ENCODE measurements around the gene LAIR2. TPM values are rescaled to one million over a fixed set of nuclear protein-coding genes. Genes with fewer than 3 reads are reported as not detected.
"Not testable (repeated sequence)": the region's sequence is repeated elsewhere in the genome, so short reads cannot be mapped to it uniquely, and the experiment has no call there.

The LAIR2 gene
- total and polyA plus RNA-seq, 7 experiments from 2014 or later, result 0.85 to 12.8 (median 2.8) TPM; not detected in 1

GRCh38 chr19:54497747-54498450 is 4.7 kb upstream of the LAIR2 start:
- H3K27ac ChIP-seq (ENCODE audit: low read depth, low read length); H3K9me3 Mint-ChIP-seq; H3K9me3 ChIP-seq (ENCODE audit: control insufficient read depth in 2 of 3, low read length in 3 of 3); H3K4me3 ChIP-seq (ENCODE audit: low read length); H3K36me3 ChIP-seq (ENCODE audit: control insufficient read depth in 2 of 3, insufficient read depth in 3 of 3, low read length in 3 of 3); H3K4me1 ChIP-seq (ENCODE audit: control insufficient read depth in 2 of 2, insufficient read depth in 2 of 2, low read length in 2 of 2); H3K27me3 ChIP-seq (ENCODE audit: control insufficient read depth in 2 of 2, insufficient read depth in 2 of 2, low read length in 2 of 2); H3K36me3 Mint-ChIP-seq; intact Hi-C loops (cut with micrococcal nuclease); CTCF ChIA-PET: not testable (repeated sequence)
- peaks cover 6 to 42% (median 24%) of the 10 kb centered on the region in 5 donors for H3K27me3 Mint-ChIP-seq
- peaks cover 14 to 31% (median 23%) of the 10 kb centered on the region in 7 donors for H3K4me1 Mint-ChIP-seq
- H3K4me3 Mint-ChIP-seq, result peak overlapping the region; percentile 37 to 79 (median 58)
- POLR2A ChIA-PET, result interaction anchor here (1.0 kb wide), 1 partner anchor 49 kb away, joined by 3 read pairs; the partner anchor contains the start of gene LENG8
- peak in 4 of 9 donors; percentile 11 to 28 (median 20) for DNase-seq
- peak; percentile 73 for ATAC-seq
- H3K27ac Mint-ChIP-seq, result peak overlapping the region in 1 of 9 donors; percentile 65

- peak overlapping the region in 7 of 10 donors; percentile 10 to 64 (median 45) for H3K4me3 Mint-ChIP-seq
- H3K4me3 ChIP-seq (ENCODE audit: low read length); H3K4me1 ChIP-seq (ENCODE audit: control insufficient read depth in 2 of 2, insufficient read depth in 2 of 2, low read length in 2 of 2); DNase-seq; H3K27ac ChIP-seq (ENCODE audit: low read depth, low read length); POLR2A ChIA-PET; intact Hi-C loops (cut with micrococcal nuclease); H3K9me3 Mint-ChIP-seq; H3K27ac Mint-ChIP-seq; H3K36me3 Mint-ChIP-seq; H3K27me3 ChIP-seq (ENCODE audit: control insufficient read depth in 2 of 2, insufficient read depth in 2 of 2, low read length in 2 of 2); CTCF ChIA-PET; H3K9me3 ChIP-seq (ENCODE audit: control insufficient read depth in 2 of 3, low read length in 3 of 3); H3K36me3 ChIP-seq (ENCODE audit: control insufficient read depth in 2 of 3, insufficient read depth in 3 of 3, low read length in 3 of 3): not testable (repeated sequence)
- peaks cover 6 to 38% (median 19%) of the 10 kb centered on the region in 5 donors for H3K27me3 Mint-ChIP-seq
- peak; percentile 70 for ATAC-seq
- peaks cover 14 to 31% (median 23%) of the 10 kb centered on the region in 7 donors for H3K4me1 Mint-ChIP-seq
Observed at GRCh38 chr19:54498451-54498772, 4.2 kb upstream of the LAIR2 start.

GRCh38 chr19:54505542-54505941 is 2.9 kb downstream of the LAIR2 start:
- Mint-ChIP-seq H3K4me1 (peaks cover 0 to 33% (median 8%) of the 10 kb centered on the region in 7 donors), H3K27ac (peak overlapping the region in 2 of 9 donors; percentile 17 to 74)
- peaks cover 0 to 15% of the 10 kb centered on the region in 2 donors for H3K4me1 ChIP-seq (ENCODE audit: control insufficient read depth in 2 of 2, insufficient read depth in 2 of 2, low read length in 2 of 2)

GRCh38 chr19:54506079-54506478 is 3.4 kb downstream of the LAIR2 start:
- ChIA-PET CTCF (interaction anchor here (0.6 kb wide), 1 partner anchor 684 kb away, joined by 3 read pairs; no protein-coding TSS in a partner anchor), POLR2A (no interaction called here)
- no peak for ATAC-seq
- H3K9me3 Mint-ChIP-seq, result peaks cover 0 to 2% (median 0%) of the 10 kb centered on the region in 11 donors
- Histone ChIP-seq H3K36me3 (ENCODE audit: control insufficient read depth in 2 of 3, insufficient read depth in 3 of 3, low read length in 3 of 3) (no peaks in the 10 kb centered on the region), H3K4me1 (ENCODE audit: control insufficient read depth in 2 of 2, insufficient read depth in 2 of 2, low read length in 2 of 2) (peaks cover 0 to 15% of the 10 kb centered on the region in 2 donors), H3K27me3 (ENCODE audit: control insufficient read depth in 2 of 2, insufficient read depth in 2 of 2, low read length in 2 of 2) (no peaks in the 10 kb centered on the region), H3K4me3 (ENCODE audit: low read length) (no peak overlapping the region), H3K27ac (ENCODE audit: low read depth, low read length) (no peak overlapping the region), H3K9me3 (ENCODE audit: control insufficient read depth in 2 of 3, low read length in 3 of 3) (no peaks in the 10 kb centered on the region)
- DNase-seq, result no peak
- peak overlapping the region in 1 of 9 donors; percentile 74 for H3K27ac Mint-ChIP-seq
- peaks cover 0 to 33% (median 8%) of the 10 kb centered on the region in 7 donors for H3K4me1 Mint-ChIP-seq
- H3K36me3 Mint-ChIP-seq, result peaks cover 0 to 4% (median 0%) of the 10 kb centered on the region in 5 donors
- peaks cover 7 to 22% (median 9%) of the 10 kb centered on the region in 5 donors for H3K27me3 Mint-ChIP-seq
- intact Hi-C loops (cut with micrococcal nuclease), result loop anchor here (5.0 kb wide), 1 partner anchor 144 kb away; the partner anchor contains the start of gene LAIR1 (in 2 of the 2)
- peak overlapping the region in 1 of 10 donors; percentile 6 for H3K4me3 Mint-ChIP-seq

More at GRCh38 chr19:54505542-54505941, 2.9 kb downstream of the LAIR2 start:
- H3K4me3 ChIP-seq (ENCODE audit: low read length); H3K9me3 Mint-ChIP-seq; POLR2A ChIA-PET; H3K36me3 ChIP-seq (ENCODE audit: control insufficient read depth in 2 of 3, insufficient read depth in 3 of 3, low read length in 3 of 3); ATAC-seq; H3K27ac ChIP-seq (ENCODE audit: low read depth, low read length); H3K9me3 ChIP-seq (ENCODE audit: control insufficient read depth in 2 of 3, low read length in 3 of 3); H3K27me3 ChIP-seq (ENCODE audit: control insufficient read depth in 2 of 2, insufficient read depth in 2 of 2, low read length in 2 of 2); DNase-seq; H3K36me3 Mint-ChIP-seq; CTCF ChIA-PET: not testable (repeated sequence)
- intact Hi-C loops (cut with micrococcal nuclease), result loop anchor here (5.0 kb wide), 1 partner anchor 143 kb away; the partner anchor contains the start of gene LAIR1 (in 2 of the 2)
- Mint-ChIP-seq H3K4me3 (peak overlapping the region in 2 of 10 donors; percentile 30 to 50), H3K27me3 (peaks cover 9 to 22% (median 13%) of the 10 kb centered on the region in 5 donors)

GRCh38 chr19:54507038-54507717 is 4.5 kb downstream of the LAIR2 start:
- Mint-ChIP-seq H3K27me3 (peaks cover 7 to 21% (median 10%) of the 10 kb centered on the region in 5 donors), H3K4me1 (peaks cover 0 to 33% (median 8%) of the 10 kb centered on the region in 7 donors), H3K4me3 (peak overlapping the region in 2 of 10 donors; percentile 12 to 51)
- H3K4me3 ChIP-seq (ENCODE audit: low read length); H3K9me3 Mint-ChIP-seq; H3K36me3 Mint-ChIP-seq; POLR2A ChIA-PET; CTCF ChIA-PET; H3K9me3 ChIP-seq (ENCODE audit: control insufficient read depth in 2 of 3, low read length in 3 of 3); H3K27me3 ChIP-seq (ENCODE audit: control insufficient read depth in 2 of 2, insufficient read depth in 2 of 2, low read length in 2 of 2); H3K27ac Mint-ChIP-seq; DNase-seq; H3K36me3 ChIP-seq (ENCODE audit: control insufficient read depth in 2 of 3, insufficient read depth in 3 of 3, low read length in 3 of 3); H3K27ac ChIP-seq (ENCODE audit: low read depth, low read length): not testable (repeated sequence)
- H3K4me1 ChIP-seq (ENCODE audit: control insufficient read depth in 2 of 2, insufficient read depth in 2 of 2, low read length in 2 of 2), result peaks cover 0 to 15% of the 10 kb centered on the region in 2 donors
- peak; percentile 49 for ATAC-seq
- intact Hi-C loops (cut with micrococcal nuclease), result loop anchor here (5.0 kb wide), 1 partner anchor 145 kb away; the partner anchor contains the start of gene LAIR1 (in 2 of the 2)

GRCh38 chr19:54507824-54508223 is 5.2 kb downstream of the LAIR2 start:
- CTCF ChIA-PET, result interaction anchor here (0.6 to 0.9 kb wide), 2 partner anchors 22 to 27 kb away, joined by 3 to 4 read pairs; no protein-coding TSS in a partner anchor

More at GRCh38 chr19:54507824-54508223, 5.2 kb downstream of the LAIR2 start:
- H3K4me3 Mint-ChIP-seq, result no peak overlapping the region
- ATAC-seq, result no peak
- intact Hi-C loops (cut with micrococcal nuclease), result loop anchor here (5.0 kb wide), 1 partner anchor 146 kb away; the partner anchor contains the start of gene LAIR1 (in 2 of the 2)
- POLR2A ChIA-PET, result no interaction called here
- Histone ChIP-seq H3K9me3 (ENCODE audit: control insufficient read depth in 2 of 3, low read length in 3 of 3) (no peaks in the 10 kb centered on the region), H3K27ac (ENCODE audit: low read depth, low read length) (no peak overlapping the region), H3K4me1 (ENCODE audit: control insufficient read depth in 2 of 2, insufficient read depth in 2 of 2, low read length in 2 of 2) (peaks cover 0 to 15% of the 10 kb centered on the region in 2 donors), H3K27me3 (ENCODE audit: control insufficient read depth in 2 of 2, insufficient read depth in 2 of 2, low read length in 2 of 2) (no peaks in the 10 kb centered on the region), H3K36me3 (ENCODE audit: control insufficient read depth in 2 of 3, insufficient read depth in 3 of 3, low read length in 3 of 3) (no peaks in the 10 kb centered on the region), H3K4me3 (ENCODE audit: low read length) (no peak overlapping the region)
- peaks cover 0 to 27% (median 4%) of the 10 kb centered on the region in 7 donors for H3K4me1 Mint-ChIP-seq
- no peak for DNase-seq
- H3K27me3 Mint-ChIP-seq, result peaks cover 7 to 16% (median 11%) of the 10 kb centered on the region in 5 donors
- H3K36me3 Mint-ChIP-seq, result peaks cover 0 to 4% (median 0%) of the 10 kb centered on the region in 5 donors
- H3K9me3 Mint-ChIP-seq, result peaks cover 0 to 2% (median 0%) of the 10 kb centered on the region in 11 donors
- peak overlapping the region in 3 of 9 donors; percentile 5 to 54 (median 30) for H3K27ac Mint-ChIP-seq
